Fibroblast of lung (primary cell): ENCODE measurements around the gene ZNF264.

ENCODE experiments used
- CTCF ChIP-seq, 2 donors: IDR thresholded peaks in 1 of 2; conservative IDR thresholded peaks in 1 of 2; 1 replicate in 1 of 2; 2 replicates in 1 of 2; pipeline ENCODE4 v1.5.1; 2011 to 2012; ENCODE audit warnings: low read length in 2 of 2, control low read depth in 1 of 2, inconsistent platforms in 1 of 2, low read depth in 1 of 2, mild to moderate bottlenecking in 1 of 2
- EZH2 ChIP-seq: IDR thresholded peaks from 2 replicates; pipeline ENCODE4 v1.5.1; 2012; ENCODE audit warnings: low read length, control low read depth, mild to moderate bottlenecking; ENCODE audit errors: missing control alignments

GRCh38 chr19:57262044-57262443, 70.7 kb downstream of the ZNF264 start:
- no peak for TF ChIP-seq CTCF (conservative IDR thresholded peaks at IDR 0.05 in 1 of 2, IDR thresholded peaks at IDR 0.05 in 1 of 2; ENCODE audit: low read depth in 1 of 2, low read length in 2 of 2)
- TF ChIP-seq EZH2 = no peak
